Measurements from ENCODE around the gene VSIR. TPM values are rescaled to one million over a fixed set of nuclear protein-coding genes. Genes with fewer than 3 reads are reported as not detected.

Gene VSIR
- total RNA-seq, 1 donor, result 109 TPM

- no peak for DNase-seq (ENCODE audit: low read depth in 2 of 3, low spot score in 2 of 3)
Observed at GRCh38 chr10:71717056-71717455, 56.3 kb downstream of the VSIR start.

GRCh38 chr10:71716426-71716825 lies 56.9 kb downstream of the VSIR start:
- no peak for DNase-seq (ENCODE audit: low read depth in 2 of 3, low spot score in 2 of 3)

DNA sequence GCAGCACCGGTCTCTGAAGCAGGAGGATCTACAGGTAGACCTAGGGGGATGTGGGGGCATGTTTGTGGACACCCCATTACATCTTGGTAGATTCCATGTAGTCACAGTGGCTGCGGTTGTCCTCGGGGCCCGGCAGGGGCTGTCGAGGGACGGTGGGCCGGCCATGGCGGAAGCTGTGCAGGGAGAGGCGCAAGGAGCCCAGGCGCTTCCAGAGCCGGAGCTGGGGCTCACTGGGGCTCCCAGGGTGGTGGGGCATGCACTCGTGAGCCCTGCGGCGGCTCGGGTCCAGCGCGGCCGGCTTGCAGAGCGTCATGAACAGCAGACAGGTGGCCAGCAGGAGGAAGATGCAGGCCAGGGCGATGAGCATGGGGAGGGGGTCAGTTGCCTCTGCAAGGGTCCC lies 57.5 kb downstream of the VSIR start:
- DNase-seq (ENCODE audit: low read depth in 2 of 3, low spot score in 2 of 3), result no peak

- DNase-seq (ENCODE audit: low read depth in 2 of 3, low spot score in 2 of 3), result no peak
Observed at GRCh38 chr10:71715026-71715425, 58.3 kb downstream of the VSIR start.

DNA sequence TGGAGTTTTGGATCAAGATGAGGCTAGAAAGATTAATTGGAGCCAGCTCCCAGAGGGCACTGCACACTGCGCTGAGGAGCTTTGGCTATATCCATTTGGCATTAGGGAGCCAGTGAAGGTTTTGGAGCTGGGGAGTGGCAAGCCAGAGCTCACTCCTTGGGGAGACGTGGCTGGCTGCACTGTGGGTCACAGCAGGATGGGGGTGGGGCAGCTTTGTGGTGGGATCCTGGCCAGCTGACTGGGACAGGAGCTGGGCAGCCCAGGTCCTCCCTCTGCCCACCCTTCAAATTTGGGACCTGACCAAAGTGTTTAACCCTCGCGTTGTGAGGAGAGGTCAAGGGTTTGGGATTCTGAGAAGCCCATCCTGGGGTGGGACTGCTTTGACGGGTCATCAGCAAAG lies 58.7 kb downstream of the VSIR start:
- DNase-seq (ENCODE audit: low read depth in 2 of 3, low spot score in 2 of 3), result no peak

DNA sequence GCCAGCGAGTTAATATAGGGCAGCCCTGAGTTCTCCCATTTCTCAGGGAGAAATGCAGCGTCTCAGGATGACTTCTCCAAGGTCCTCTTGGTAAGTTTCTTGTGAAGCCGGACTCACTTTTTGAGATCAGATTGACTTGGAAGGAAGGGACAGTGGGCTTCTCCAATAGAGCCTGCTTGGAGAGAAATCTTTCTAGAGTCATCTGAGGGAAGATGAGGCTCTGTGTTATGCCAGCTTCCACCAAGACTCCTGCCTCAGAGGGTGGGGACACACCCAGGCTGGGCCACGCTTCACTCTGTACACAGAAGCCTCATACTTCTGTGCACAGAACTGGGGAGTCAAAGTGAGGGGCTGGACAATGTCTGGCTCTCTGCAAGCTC lies 59.3 kb downstream of the VSIR start:
- DNase-seq (ENCODE audit: low read depth in 2 of 3, low spot score in 2 of 3), result no peak

- peak in 2 of 3 donors; percentile 22 to 58 for DNase-seq (ENCODE audit: low read depth in 2 of 3, low spot score in 2 of 3)
Observed at GRCh38 chr10:71713135-71714030, 59.9 kb downstream of the VSIR start.

DNA sequence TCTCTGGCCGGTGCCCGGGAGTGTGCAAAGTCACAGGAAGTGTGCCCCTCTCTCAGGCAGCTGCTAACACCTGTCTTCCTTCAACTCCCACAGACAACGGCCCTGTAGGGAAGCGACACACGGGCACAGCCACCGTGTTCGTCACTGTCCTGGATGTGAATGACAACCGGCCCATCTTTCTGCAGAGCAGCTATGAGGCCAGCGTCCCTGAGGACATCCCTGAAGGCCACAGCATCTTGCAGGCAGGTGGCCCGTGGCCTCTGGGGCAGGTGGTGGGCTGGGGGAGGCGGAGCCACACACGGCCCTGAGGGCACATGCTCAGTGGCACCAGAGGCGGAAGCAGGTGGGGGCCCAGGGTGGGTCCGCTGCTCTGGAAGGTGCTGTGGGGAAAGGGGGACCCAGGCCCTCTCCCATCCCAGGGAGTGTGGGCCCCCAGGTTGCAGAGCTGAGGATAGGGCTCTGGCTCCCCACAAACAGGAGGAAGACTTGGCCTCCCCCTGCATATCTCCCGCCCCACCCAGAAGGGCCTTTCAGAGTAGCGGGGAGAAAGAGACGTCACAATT lies 60.7 kb downstream of the VSIR start:
- no peak for DNase-seq (ENCODE audit: low read depth in 2 of 3, low spot score in 2 of 3)

DNA sequence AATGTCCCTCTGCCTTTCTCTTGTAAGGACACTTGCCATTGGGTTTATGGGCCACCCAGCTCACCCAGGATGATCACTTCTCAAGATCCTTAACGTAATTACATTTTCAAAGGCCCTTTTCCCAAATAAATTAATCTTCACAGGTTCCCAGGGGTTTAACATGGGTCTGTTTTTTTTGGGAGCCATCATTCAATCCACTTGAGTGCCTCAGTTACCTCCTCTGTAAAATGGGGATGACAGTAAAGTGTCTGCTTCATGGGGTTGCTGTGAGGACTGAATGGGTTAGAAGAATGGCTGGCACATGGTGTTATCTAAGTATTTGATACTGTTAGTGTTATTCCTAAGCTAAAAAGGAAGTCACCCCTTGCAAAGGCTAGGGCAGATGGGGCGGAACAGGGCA lies 61.1 kb downstream of the VSIR start:
- no peak for DNase-seq (ENCODE audit: low read depth in 2 of 3, low spot score in 2 of 3)

- DNase-seq (ENCODE audit: low read depth in 2 of 3, low spot score in 2 of 3), result no peak
Observed at GRCh38 chr10:71711052-71711623, 62.2 kb downstream of the VSIR start.

GRCh38 chr10:71710519-71710918 lies 62.8 kb downstream of the VSIR start:
- DNase-seq (ENCODE audit: low read depth in 2 of 3, low spot score in 2 of 3), result no peak

DNA sequence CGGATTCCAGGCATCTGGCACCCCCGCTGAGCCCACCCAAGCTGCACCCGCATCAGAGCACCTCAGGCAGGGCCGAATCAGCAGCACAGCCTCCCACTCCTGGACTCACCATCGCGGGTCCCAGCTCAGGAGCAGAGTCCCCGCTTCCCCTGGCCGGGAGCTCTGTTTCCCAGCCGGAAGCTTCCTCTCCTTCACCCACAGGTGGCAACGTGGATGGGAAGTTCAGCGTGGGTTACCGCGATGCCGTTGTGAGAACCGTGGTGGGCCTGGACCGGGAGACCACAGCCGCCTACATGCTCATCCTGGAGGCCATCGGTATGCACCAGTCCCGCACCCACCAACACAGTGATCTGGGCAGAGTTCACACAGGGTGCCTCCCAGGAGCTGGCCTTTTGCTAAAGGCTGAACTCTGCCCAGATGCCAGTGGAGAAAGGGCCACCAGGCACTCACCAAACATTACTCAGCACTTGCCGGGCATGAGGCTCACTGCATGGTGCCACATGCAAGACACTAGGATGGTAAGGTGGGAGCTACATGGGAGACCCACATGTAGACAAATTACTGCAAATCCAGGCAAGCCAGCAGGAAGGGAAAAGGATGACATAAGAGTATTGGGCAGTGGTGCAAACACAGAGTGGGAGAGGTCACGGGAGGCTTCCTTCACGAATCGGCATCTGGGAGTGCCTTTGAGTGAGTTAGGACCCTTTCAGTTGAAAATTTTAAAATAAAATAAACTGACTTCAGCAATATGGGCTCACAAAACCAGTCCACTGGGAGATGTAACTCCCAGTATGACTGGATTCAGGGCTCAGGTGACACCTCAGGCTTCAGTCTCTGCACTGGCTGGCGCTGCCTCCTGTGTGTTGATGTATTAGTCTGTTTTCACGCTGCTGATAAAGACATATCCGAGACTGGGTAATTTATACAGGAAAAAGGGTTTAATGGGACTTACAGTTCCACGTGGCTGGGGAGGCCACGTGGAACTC lies 64.1 kb downstream of the VSIR start:
- no peak for DNase-seq (ENCODE audit: low read depth in 2 of 3, low spot score in 2 of 3)

DNA sequence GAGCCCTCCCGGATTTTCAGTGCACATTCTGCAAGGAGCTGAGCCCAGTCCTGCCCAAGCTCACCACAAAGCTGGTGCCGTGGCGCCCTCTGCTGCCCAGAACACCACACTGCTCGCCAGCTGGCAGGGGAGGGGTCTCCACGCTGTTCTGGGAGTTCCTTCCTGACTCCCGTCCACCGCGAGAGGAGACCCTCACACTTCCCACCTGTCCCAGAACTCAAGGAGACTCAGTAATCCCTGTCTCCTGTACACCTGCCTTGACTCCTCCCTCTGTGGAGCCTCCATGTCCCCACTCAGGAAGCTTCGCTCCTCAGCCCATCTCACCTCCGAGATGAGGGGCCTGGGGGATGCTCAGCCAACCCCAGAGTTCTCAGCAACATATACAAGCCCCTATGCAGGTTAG lies 65.0 kb downstream of the VSIR start:
- DNase-seq (ENCODE audit: low read depth in 2 of 3, low spot score in 2 of 3), result peak in 2 of 3 donors; percentile 46 to 65

DNA sequence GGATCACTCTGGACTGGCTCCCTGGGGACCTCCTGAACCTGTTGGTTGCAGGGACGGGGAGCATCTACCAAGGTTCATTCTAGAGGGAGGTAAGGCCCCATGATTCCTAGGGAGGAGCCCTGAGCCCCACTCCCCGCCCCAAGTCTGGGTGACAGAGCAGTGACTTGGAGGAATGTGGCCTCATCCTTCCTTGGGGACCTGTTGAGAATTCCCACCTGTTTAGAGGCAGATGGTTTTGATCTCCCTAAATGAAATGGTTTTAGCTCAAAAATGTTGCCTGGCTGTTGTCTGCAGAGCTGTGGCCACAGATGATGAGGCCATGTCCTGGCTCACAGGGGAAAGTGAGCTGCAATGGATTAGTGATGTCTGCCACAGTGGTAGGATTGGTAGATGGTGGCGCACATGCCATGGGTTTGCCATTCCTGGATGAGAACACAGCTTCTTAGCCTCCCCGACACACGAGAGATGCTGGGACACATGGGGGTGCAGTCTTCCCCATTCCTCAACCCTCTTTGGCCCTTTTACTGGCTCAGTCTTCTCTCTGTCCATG lies 66.0 kb downstream of the VSIR start:
- DNase-seq (ENCODE audit: low read depth in 2 of 3, low spot score in 2 of 3), result no peak

- DNase-seq (ENCODE audit: low read depth in 2 of 3, low spot score in 2 of 3), result no peak
Observed at GRCh38 chr10:71706216-71707121, 66.9 kb downstream of the VSIR start.

DNA sequence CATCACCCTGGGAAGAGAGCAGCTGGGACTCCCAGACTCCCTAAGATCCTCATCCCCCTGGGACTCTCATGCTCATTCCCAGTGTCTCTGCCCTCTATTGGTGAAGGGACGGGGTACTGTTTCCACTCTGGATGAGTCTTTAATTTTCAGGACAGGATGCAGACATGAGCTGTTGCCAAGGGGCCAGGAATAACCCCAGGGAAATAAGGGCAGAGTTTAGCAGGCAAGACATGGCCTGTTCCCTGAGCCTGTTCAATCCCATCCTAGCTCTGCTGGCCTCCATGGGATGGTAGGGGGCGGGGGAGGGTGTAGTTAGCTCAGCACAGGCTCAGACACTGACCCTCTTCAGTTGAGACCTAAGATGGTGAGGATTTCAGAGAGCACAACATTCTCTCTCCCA lies 67.7 kb downstream of the VSIR start:
- DNase-seq (ENCODE audit: low read depth in 2 of 3, low spot score in 2 of 3), result no peak

DNA sequence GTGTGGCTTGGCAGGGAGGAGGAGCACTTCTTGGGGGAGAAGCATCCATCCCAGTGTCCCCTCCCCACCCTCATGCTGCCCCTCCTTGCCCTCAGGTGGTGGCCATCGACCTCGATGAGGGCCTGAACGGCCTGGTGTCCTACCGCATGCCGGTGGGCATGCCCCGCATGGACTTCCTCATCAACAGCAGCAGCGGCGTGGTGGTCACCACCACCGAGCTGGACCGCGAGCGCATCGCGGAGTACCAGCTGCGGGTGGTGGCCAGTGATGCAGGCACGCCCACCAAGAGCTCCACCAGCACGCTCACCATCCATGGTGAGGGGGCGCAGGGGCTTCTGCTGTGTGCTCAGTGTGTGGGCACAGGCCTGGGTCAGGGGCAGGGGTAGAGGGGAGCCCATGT lies 68.5 kb downstream of the VSIR start:
- DNase-seq (ENCODE audit: low read depth in 2 of 3, low spot score in 2 of 3), result no peak

DNA sequence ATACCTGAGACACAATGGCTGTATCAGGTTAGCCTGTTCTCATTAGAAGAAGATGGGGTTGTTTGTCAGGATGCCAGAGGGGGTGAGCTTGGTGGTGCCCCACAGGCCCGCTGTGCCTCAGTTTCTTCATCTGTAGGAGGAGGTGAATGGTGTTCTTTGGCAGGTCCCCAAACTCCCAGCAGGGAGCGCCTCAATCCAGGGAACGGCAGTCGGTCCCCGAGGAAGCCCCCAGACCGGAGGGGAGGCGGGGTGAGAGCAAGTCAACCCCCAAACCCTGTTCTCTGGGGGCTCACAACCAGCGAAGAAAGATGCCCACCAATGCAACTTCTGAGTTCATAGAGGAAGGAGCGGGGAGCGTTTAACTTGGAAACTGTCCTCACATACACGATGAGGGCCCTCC lies 69.7 kb downstream of the VSIR start:
- no peak for DNase-seq (ENCODE audit: low read depth in 2 of 3, low spot score in 2 of 3)

DNA sequence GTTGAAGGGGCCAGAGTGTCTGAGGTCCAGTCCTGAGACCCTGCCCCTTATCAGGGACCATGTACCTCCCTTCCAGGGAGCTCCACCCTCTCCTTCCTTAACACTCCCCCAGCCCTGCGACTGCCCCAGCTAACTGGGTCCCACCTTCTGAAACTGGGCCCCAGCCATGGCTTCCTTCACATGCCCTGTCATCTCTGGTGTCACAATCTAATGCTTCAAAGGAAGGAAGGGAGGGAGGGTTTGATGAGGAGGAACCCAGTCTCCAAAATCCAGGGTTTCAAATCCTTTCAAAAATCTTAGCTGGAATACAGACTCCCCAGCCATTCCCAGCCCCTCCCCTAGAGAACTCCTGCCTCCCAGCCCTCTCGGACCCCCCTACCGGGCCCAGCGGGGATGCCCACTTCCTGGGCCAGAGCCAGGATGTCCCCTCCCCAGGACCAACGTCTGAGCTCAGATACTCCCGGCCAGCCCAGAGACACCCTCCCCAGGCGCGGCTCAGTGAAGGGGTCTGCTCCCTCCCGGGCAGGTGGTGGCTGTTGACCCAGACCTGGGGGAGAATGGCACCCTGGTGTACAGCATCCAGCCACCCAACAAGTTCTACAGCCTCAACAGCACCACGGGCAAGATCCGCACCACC lies 71.7 kb downstream of the VSIR start:
- no peak for DNase-seq (ENCODE audit: low read depth in 2 of 3, low spot score in 2 of 3)
